ENCODE results near the gene ACAD10. TPM values are rescaled to one million over a fixed set of nuclear protein-coding genes. Genes with fewer than 3 reads are reported as not detected.

Gene ACAD10
- total RNA-seq, 1 donor, result 18.1 TPM

- Histone ChIP-seq H3K79me2 (ENCODE audit: insufficient read depth, low read length) (no peaks in the 10 kb centered on the region), H3K4me2 (ENCODE audit: insufficient read depth, low read length) (no peak overlapping the region), H3K27ac (ENCODE audit: low read depth, low read length) (no peak overlapping the region), H3K27me3 (ENCODE audit: insufficient read depth, low read length) (no peaks in the 10 kb centered on the region), H4K20me1 (ENCODE audit: insufficient read depth, low read length) (no peaks in the 10 kb centered on the region), H3K4me1 (ENCODE audit: insufficient read depth, low read length) (no peaks in the 10 kb centered on the region), H3K36me3 (ENCODE audit: insufficient read depth, low read length) (peaks cover 18% of the 10 kb centered on the region), H3K9me3 (ENCODE audit: low read depth, low read length) (no peaks in the 10 kb centered on the region), H3K4me3 (ENCODE audit: insufficient read depth, low read length) (no peak overlapping the region), H2AFZ (ENCODE audit: low read length) (no peak overlapping the region)
- TF ChIP-seq, protein P1, sequence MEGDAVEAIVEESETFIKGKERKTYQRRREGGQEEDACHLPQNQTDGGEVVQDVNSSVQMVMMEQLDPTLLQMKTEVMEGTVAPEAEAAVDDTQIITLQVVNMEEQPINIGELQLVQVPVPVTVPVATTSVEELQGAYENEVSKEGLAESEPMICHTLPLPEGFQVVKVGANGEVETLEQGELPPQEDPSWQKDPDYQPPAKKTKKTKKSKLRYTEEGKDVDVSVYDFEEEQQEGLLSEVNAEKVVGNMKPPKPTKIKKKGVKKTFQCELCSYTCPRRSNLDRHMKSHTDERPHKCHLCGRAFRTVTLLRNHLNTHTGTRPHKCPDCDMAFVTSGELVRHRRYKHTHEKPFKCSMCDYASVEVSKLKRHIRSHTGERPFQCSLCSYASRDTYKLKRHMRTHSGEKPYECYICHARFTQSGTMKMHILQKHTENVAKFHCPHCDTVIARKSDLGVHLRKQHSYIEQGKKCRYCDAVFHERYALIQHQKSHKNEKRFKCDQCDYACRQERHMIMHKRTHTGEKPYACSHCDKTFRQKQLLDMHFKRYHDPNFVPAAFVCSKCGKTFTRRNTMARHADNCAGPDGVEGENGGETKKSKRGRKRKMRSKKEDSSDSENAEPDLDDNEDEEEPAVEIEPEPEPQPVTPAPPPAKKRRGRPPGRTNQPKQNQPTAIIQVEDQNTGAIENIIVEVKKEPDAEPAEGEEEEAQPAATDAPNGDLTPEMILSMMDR (IDR thresholded peaks at IDR 0.05; ENCODE audit: extremely low read depth, low read depth, low read length), result no peak
- no peak for DNase-seq (ENCODE audit: insufficient read length, low spot score, missing footprints)
Measured at GRCh38 chr12:111749391-111749790, 63.5 kb downstream of the ACAD10 start.

DNA sequence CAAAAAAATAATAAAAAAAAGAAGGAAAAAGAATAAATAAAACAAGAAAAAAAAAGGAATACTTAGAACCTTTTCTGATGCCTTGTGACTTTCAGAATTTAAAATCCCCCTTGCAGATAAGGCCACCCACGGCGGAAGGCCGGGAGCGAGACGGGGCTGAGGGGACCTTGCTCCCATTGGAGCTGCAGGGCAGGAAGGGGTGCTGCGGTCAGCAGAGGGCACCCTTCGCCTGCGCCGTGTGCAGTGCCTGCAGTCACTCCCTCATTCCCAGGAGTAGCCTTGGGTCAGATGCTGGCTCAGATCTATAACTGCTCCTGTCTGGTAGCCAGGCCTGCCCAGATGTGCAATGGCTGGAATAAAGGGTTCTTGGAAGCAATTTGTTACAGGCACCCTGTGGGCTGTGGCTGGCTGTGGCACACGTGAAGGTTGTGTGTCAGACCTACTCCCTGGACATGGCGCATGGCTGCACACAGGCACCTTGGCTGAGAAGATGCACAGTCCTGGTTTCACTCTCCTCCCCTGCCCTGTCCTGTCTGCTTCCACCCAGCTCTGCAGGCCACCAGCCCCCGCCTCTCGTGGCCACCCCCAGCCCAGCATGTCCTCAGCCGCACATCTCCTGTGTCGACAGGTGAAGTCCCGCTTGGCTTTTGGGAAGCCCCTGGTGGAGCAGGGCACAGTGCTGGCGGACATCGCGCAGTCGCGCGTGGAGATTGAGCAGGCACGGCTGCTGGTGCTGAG is 67.5 kb downstream of the ACAD10 start:
- H3K27ac ChIP-seq (ENCODE audit: low read depth, low read length), result no peak overlapping the region
- no peaks in the 10 kb centered on the region for H3K9me3 ChIP-seq (ENCODE audit: low read depth, low read length)
- no peaks in the 10 kb centered on the region for H4K20me1 ChIP-seq (ENCODE audit: insufficient read depth, low read length)
- H3K4me1 ChIP-seq (ENCODE audit: insufficient read depth, low read length), result no peaks in the 10 kb centered on the region
- H3K4me2 ChIP-seq (ENCODE audit: insufficient read depth, low read length), result no peak overlapping the region
- H3K4me3 ChIP-seq (ENCODE audit: insufficient read depth, low read length), result no peak overlapping the region
- H2AFZ ChIP-seq (ENCODE audit: low read length), result no peak overlapping the region
- H3K79me2 ChIP-seq (ENCODE audit: insufficient read depth, low read length), result no peaks in the 10 kb centered on the region
- peak; percentile 96 for DNase-seq (ENCODE audit: insufficient read length, low spot score, missing footprints)
- TF ChIP-seq, protein P1 (IDR thresholded peaks at IDR 0.05; ENCODE audit: extremely low read depth, low read depth, low read length), result peak; percentile 69
- H3K27me3 ChIP-seq (ENCODE audit: insufficient read depth, low read length), result no peaks in the 10 kb centered on the region
- peaks cover 11% of the 10 kb centered on the region for H3K36me3 ChIP-seq (ENCODE audit: insufficient read depth, low read length)

DNA sequence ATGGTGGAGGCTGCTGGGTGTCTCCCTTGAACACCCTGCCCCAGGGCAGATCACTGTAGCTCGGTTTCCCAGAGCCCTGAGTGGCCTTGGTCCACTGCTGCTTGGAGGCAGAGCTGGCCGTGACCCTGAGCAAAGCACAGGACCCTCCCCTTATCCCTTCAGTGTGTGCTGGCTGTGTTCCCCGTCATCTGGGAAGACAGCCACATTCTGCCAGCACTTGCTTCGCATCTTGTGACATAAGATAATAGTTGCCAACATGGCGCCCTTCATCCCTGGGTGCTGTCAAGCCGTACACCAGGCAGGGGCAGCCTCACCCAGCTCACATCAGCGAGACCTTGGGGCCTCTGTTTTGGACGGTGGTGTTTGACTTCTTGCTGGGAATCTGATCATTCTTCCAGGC is 68.8 kb downstream of the ACAD10 start:
- peaks cover 4% of the 10 kb centered on the region for H3K36me3 ChIP-seq (ENCODE audit: insufficient read depth, low read length)
- TF ChIP-seq, protein P1 (IDR thresholded peaks at IDR 0.05; ENCODE audit: extremely low read depth, low read depth, low read length), result no peak
- H2AFZ ChIP-seq (ENCODE audit: low read length), result no peak overlapping the region
- H3K27ac ChIP-seq (ENCODE audit: low read depth, low read length), result no peak overlapping the region
- no peaks in the 10 kb centered on the region for H3K27me3 ChIP-seq (ENCODE audit: insufficient read depth, low read length)
- H3K4me1 ChIP-seq (ENCODE audit: insufficient read depth, low read length), result no peaks in the 10 kb centered on the region
- H3K4me2 ChIP-seq (ENCODE audit: insufficient read depth, low read length), result no peak overlapping the region
- no peak for DNase-seq (ENCODE audit: insufficient read length, low spot score, missing footprints)
- H4K20me1 ChIP-seq (ENCODE audit: insufficient read depth, low read length), result no peaks in the 10 kb centered on the region
- H3K79me2 ChIP-seq (ENCODE audit: insufficient read depth, low read length), result no peaks in the 10 kb centered on the region
- no peaks in the 10 kb centered on the region for H3K9me3 ChIP-seq (ENCODE audit: low read depth, low read length)
- H3K4me3 ChIP-seq (ENCODE audit: insufficient read depth, low read length), result no peak overlapping the region

DNA sequence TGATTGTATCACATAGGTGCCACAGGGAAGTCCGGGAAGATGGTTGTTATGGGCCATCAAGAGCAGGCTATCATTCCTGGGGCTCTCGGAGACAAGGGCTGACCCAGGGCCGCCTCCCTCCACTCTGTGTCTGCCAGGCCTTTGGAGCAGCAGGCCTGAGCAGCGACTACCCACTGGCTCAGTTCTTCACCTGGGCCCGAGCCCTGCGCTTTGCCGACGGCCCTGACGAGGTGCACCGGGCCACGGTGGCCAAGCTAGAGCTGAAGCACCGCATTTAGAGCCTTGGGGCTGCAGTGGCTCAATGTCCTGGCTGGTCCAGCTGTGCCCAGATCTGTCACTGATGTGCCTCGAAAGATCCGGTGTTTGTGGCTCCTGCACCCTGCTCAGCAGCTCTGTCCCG is 70.3 kb downstream of the ACAD10 start:
- no peak for DNase-seq (ENCODE audit: insufficient read length, low spot score, missing footprints)
- TF ChIP-seq, protein P1 (IDR thresholded peaks at IDR 0.05; ENCODE audit: extremely low read depth, low read depth, low read length), result no peak
- no peak overlapping the region for H3K4me3 ChIP-seq (ENCODE audit: insufficient read depth, low read length)
- H3K4me2 ChIP-seq (ENCODE audit: insufficient read depth, low read length), result no peak overlapping the region
- no peaks in the 10 kb centered on the region for H3K4me1 ChIP-seq (ENCODE audit: insufficient read depth, low read length)
- no peaks in the 10 kb centered on the region for H3K9me3 ChIP-seq (ENCODE audit: low read depth, low read length)
- no peak overlapping the region for H2AFZ ChIP-seq (ENCODE audit: low read length)
- H3K27ac ChIP-seq (ENCODE audit: low read depth, low read length), result no peak overlapping the region
- no peaks in the 10 kb centered on the region for H3K79me2 ChIP-seq (ENCODE audit: insufficient read depth, low read length)
- no peaks in the 10 kb centered on the region for H4K20me1 ChIP-seq (ENCODE audit: insufficient read depth, low read length)
- no peaks in the 10 kb centered on the region for H3K27me3 ChIP-seq (ENCODE audit: insufficient read depth, low read length)
- peaks cover 4% of the 10 kb centered on the region for H3K36me3 ChIP-seq (ENCODE audit: insufficient read depth, low read length)
